Stimulated activated CD4-positive, alpha-beta T cell treated with anti-CD3 and anti-CD28 coated beads, Interleukin-15, amount 100 ng/mL, for 1 hour (primary cell): ENCODE measurements around the gene CFAP20DC.
"Not testable (repeated sequence)": the region's sequence is repeated elsewhere in the genome, so short reads cannot be mapped to it uniquely, and the experiment has no call there.

Source experiments
- DNase-seq, 2 donors: peaks; one replicate each; pipeline ENCODE4 v3.0.0-alpha.2; 2020; ENCODE audit warnings: low read depth in 1 of 2, low spot score in 1 of 2

Gene CFAP20DC

GRCh38 chr3:59049671-59050331, at the start of gene CFAP20DC:
Gene CFAP20DC (minus strand): TSS chr3:59050025. CDS start chr3:59049631, 394 bp downstream.
- peak; percentile 61 to 83 for DNase-seq

GRCh38 chr3:59098516-59098915, 48.7 kb upstream of the CFAP20DC start:
- not testable (repeated sequence) for DNase-seq

GRCh38 chr3:59094446-59094845, 44.6 kb upstream of the CFAP20DC start:
- no peak for DNase-seq

- DNase-seq, result no peak
Measured at GRCh38 chr3:59093521-59093920, 43.7 kb upstream of the CFAP20DC start.

- no peak for DNase-seq
Measured at GRCh38 chr3:59088761-59089160, 38.9 kb upstream of the CFAP20DC start.

GRCh38 chr3:59085976-59086375, 36.2 kb upstream of the CFAP20DC start:
- DNase-seq, result no peak

GRCh38 chr3:59084583-59084982, 34.8 kb upstream of the CFAP20DC start:
- no peak for DNase-seq

GRCh38 chr3:59082106-59082505, 32.3 kb upstream of the CFAP20DC start:
- DNase-seq, result no peak

- no peak for DNase-seq
Measured at GRCh38 chr3:59081071-59081470, 31.2 kb upstream of the CFAP20DC start.

GRCh38 chr3:59079962-59080361, 30.1 kb upstream of the CFAP20DC start:
- DNase-seq, result no peak

GRCh38 chr3:59074764-59075163, 24.9 kb upstream of the CFAP20DC start:
- DNase-seq, result no peak

GRCh38 chr3:59072681-59073080, 22.9 kb upstream of the CFAP20DC start:
- no peak for DNase-seq

GRCh38 chr3:59069838-59070237, 20.0 kb upstream of the CFAP20DC start:
- DNase-seq, result no peak

GRCh38 chr3:59065240-59065639, 15.4 kb upstream of the CFAP20DC start:
- no peak for DNase-seq

GRCh38 chr3:59064728-59065127, 14.9 kb upstream of the CFAP20DC start:
- DNase-seq, result no peak

- DNase-seq, result no peak
Measured at GRCh38 chr3:59064276-59064675, 14.5 kb upstream of the CFAP20DC start.

GRCh38 chr3:59056706-59057105, 6.9 kb upstream of the CFAP20DC start:
- no peak for DNase-seq

- no peak for DNase-seq
Measured at GRCh38 chr3:59052803-59053411, 3.1 kb upstream of the CFAP20DC start.

GRCh38 chr3:59050811-59051414, 1.1 kb upstream of the CFAP20DC start:
- DNase-seq, result not testable (repeated sequence)

GRCh38 chr3:59046839-59047238, 3.0 kb downstream of the CFAP20DC start:
- DNase-seq, result no peak

GRCh38 chr3:59043391-59043790, 6.4 kb downstream of the CFAP20DC start:
- DNase-seq, result no peak

- DNase-seq, result no peak
Measured at GRCh38 chr3:59040902-59041301, 8.9 kb downstream of the CFAP20DC start.

- no peak for DNase-seq
Measured at GRCh38 chr3:59027607-59028006, 22.2 kb downstream of the CFAP20DC start.
